Left forelimb (tissue), 1 donor: Measurements from ENCODE around the gene IQGAP1.

ENCODE experiments used
- DNase-seq: peaks from one replicate; pipeline ENCODE4 v3.0.0-alpha.2; 2018; ENCODE audit warnings: low spot score

Gene IQGAP1

GRCh38 chr15:90530250-90531051 is 142.4 kb downstream of the IQGAP1 start:
- DNase-seq: peak; percentile 80

- DNase-seq: no peak
Observed at GRCh38 chr15:90531147-90531546, 143.1 kb downstream of the IQGAP1 start.

DNA sequence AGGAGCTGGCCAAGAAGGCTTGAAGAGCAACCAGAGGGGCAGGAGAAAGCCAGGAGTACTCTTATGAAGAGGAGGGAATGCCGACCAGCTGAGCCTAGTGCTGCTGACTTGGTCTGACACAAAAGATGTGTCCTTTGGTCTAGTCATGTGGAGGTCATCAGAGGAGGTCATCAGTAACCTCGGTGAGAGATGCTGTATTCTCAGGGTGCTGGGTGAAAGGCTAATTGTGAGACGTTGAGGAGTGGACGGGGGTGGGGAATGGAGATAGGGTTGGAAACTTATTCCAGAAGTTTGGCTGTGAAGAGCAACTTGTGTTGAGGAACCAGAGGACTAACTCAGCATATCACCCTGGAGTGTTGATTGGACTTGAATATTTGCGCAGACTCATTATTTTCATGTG is 147.2 kb downstream of the IQGAP1 start:
- no peak for DNase-seq

DNA sequence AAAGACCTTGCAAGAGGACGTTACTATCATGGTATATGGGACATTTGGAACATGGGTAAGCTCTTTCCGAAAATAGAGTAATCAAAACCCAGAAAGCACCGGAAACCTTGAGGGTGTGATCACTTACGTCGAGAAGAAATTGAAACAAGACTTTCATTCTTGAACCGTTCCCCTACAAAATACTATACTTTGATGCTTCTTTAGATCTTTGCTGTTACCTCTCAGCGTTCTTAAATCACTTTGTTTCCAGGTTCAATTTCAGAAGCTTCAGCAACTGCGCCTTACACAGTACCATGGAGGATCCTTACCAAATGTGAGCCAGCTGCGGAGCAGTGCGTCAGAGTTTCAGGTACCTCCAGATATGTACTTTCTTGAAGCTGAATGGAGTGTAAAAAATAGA is 151.7 kb downstream of the IQGAP1 start:
- DNase-seq: no peak

- no peak for DNase-seq
Observed at GRCh38 chr15:90540768-90541167, 152.7 kb downstream of the IQGAP1 start.

- DNase-seq: no peak
Observed at GRCh38 chr15:90545095-90545494, 157.1 kb downstream of the IQGAP1 start.

DNA sequence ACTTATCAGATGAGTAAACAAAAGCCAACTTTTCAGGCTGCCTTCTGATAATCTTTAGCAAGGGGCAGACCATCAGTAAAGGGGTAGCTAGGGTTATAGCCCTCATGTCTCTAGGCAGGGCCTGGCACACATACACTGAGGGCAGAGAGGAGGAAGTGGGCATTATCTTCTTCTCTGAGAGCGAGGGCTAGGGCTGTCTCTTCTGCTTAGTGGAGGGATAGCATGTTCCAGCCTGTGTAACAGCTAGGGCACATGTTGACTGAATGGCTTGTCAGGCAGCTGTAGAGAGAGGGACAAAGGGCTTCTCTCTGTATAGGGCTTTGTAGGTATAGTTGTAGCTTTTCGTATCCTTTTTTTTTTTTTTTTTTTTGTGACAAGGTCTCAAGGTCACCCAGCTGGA is 159.5 kb downstream of the IQGAP1 start:
- no peak for DNase-seq

DNA sequence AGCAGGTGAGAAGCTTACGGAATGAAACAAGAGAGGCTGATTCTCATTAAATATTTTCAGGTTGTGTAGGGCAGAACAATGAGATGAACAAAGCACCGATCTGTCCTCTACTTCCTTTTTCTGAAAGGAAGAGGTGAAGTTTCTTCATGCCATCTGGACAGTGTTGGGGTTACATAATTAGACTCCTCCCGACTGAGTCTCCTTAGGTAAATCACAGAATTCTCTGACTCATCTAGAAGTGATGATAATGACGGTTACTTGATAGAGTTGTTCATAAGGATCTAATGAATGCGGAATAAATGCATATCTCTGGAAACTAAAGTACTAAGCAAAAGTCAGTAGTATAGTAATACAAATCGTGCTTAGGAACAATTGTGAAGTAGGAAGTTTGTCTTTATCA is 162.9 kb downstream of the IQGAP1 start:
- no peak for DNase-seq
